Esophagus muscularis mucosa (tissue), 4 donors: ENCODE results near the gene UBE3D. TPM values are rescaled to one million over a fixed set of nuclear protein-coding genes. Genes with fewer than 3 reads are reported as not detected.

Experiments used
- small RNA-seq, 3 donors: library from RNA; depleted of rRNA; stranded (forward); fragments of <200 nt; gene quantifications; one replicate each; pipeline ENCODE3, GENCODE V24; 2016
- total RNA-seq, 4 donors: library from RNA; depleted of rRNA; stranded (reverse); fragments of >200 nt; gene quantifications; one replicate each; pipeline versions ENCODE4 v1.1.0 to v1.2.1, GENCODE V29; 2016

UBE3D gene
- total RNA-seq, 4 donors from 2014 or later, result 5.3 to 10.0 (median 6.4) TPM

Small RNA genes lying within 50 kb of the gene (small RNA-seq; reads per million reads assigned to genes)
- 0 reads per million in 3 donors for gene LAP3P1

Other genes with a start within 250 kb of the UBE3D start
- 10 to 100 TPM; 33.2 to 46.9 (median 34.1) TPM for gene DOP1A, start 1.8 kb upstream of the UBE3D start, total RNA-seq
- 10 to 100 TPM in 1 of 4 donors, 1 to 10 TPM in 3; 7.1 to 15.4 (median 8.9) TPM for gene PGM3, start 127.4 kb upstream of the UBE3D start, total RNA-seq
- 1 to 10 TPM; 2.5 to 4.5 (median 3.1) TPM for gene RWDD2A, start 127.5 kb upstream of the UBE3D start, total RNA-seq